Activated naive CD4-positive, alpha-beta T cell treated with anti-CD3 and anti-CD28 coated beads, Interleukin-2, amount 50 U/mL, for 16 hours (primary cell): Measurements from ENCODE around the gene ACTR3C.
"Not testable (repeated sequence)": the region's sequence is repeated elsewhere in the genome, so short reads cannot be mapped to it uniquely, and the experiment has no call there.

Experiments
- DNase-seq: peaks from one replicate; pipeline ENCODE4 v3.0.0-alpha.2; 2020

The ACTR3C gene

DNA sequence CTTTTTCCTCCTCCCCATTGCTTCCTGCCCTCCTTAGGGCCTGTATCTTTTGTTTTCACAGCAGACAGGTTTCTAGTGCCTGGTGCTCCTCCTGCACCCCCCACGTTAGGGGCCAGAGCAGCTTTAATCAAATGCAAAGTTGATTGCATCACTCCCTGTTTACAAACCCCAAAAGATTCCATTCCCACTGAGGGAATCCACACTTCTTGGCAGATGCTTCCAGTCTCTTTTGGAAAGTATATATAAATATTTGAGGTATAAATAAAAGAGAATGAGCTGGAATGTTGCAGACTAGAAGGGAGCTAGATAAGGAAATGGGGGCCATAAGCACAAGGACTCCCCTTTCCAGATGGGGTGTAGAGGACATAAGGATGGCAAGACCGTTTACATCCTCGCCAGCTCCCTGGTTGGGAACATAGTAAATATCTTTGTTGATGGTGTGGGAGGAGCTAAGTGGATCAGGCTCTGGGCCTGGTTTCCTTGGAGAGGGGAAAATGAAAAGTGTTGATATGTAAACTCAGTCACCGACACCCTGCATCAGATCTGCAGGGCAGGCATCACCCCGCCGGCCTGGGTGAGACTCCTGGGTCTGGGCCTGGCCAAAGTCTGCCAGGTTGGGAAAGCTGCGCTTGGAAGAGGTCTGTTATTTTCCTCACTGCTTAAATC lies 11.9 kb upstream of the ACTR3C start:
- DNase-seq = no peak

GRCh38 chr7:150334108-150334507 lies 10.8 kb upstream of the ACTR3C start:
- DNase-seq = no peak

DNA sequence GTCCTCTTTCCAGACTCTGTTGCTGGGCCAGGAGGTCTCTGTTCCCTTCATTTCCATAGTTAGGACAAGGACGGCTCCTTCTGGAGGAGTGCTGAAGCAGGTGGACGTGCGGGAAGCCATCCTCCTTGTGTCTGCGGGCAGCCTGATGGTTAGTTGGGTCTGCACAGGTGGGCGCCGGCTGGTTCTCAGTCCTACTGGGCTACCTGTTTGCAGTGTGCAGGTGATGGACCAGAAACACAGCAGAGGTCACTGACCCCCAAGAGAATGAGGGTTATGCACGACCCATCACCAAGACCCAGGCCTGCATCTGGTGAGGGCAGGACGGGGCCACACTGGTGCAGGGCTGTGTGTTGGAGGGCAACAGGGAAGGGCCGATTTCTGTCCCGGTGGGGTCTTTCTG lies 10.3 kb upstream of the ACTR3C start:
- DNase-seq = no peak

- DNase-seq = no peak
Measured at GRCh38 chr7:150332852-150333635, 9.7 kb upstream of the ACTR3C start.

GRCh38 chr7:150330211-150330885 lies 7.0 kb upstream of the ACTR3C start:
- no peak for DNase-seq

DNA sequence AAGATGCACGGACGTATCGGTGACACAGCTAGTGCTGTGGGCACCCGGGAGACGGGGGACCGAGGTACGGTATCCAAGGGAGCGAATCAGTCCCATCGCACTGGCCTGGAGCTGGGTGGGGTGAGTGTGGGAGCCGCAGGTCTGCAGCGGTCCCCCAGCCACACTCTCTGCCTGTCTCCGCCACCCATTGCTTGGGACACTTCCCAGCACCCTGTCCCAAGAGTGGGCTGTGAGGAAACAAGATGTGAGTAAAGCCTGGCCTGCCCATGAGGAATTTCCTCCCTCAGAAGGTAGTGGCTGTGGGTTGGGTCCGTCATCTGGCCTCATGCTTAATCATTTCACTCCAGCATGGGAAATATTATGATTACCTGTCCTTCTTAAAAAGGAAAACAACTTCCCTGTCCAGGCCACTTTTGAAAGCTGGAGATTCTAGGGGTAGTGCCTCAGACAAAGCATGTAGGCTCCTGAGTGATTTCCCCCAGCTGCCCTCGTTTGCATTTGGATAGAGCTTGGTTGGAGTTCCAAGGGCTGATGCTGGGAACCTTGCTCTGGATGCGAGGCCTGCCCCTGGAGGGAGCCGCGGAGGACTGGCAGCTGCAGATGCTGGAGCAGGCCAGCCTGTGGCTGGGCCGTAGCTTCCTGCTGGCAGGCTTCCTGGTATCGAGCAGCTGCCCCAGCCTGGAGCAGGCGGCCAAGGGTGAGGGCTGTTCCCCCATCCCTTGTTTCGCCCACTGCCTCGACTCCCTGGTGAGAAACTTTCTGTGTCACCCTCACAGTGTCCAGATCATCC lies 6.2 kb upstream of the ACTR3C start:
- no peak for DNase-seq

DNA sequence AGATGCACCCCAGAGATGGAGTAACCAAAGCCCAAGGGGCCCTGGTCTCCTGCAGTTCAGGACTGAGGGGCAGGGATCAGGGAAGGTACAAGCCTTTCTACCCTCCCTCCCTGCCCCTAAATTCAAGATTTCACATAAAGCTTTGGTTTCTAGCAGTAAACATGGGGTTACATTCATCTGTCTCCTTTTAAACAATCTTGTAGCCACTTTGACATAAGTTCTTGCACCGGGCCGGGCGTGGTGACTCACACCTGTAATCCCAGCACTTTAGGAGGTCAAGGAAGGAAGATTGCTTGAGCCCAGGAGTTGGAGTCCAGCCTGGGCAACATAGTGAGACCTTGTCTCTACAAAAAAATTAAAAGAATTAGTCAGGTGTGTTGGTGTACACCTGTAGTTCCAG lies 4.0 kb upstream of the ACTR3C start:
- no peak for DNase-seq

DNA sequence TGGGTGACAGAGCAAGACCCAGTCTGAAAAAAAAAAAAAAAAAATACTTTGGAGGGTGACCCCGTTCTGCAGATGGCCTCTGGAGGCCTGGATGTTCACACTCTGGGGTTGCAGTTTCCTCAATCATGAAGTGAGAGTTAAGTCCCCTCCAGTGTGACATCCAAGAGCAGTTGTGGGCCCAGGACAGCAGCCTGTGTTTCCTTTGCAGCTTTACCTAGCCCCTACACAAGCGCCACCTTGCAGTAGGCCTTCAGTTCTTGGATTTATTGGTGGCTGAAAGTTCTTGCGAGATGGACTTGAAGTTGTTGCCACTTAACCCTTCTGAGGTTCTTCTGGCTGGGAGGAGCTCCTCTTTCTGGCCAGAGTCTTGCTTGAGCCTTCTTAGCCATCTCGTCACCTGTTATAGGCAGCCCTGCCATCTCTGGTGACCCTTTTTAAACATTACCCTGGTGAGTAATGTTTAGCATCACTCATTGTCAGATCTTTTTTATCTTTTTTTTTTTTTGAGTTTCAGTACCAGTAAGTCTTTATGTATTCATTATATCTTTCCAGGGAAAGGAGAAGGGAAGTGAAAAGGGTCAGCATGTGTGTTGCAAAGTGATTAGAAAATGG lies 3.4 kb upstream of the ACTR3C start:
- DNase-seq = no peak

DNA sequence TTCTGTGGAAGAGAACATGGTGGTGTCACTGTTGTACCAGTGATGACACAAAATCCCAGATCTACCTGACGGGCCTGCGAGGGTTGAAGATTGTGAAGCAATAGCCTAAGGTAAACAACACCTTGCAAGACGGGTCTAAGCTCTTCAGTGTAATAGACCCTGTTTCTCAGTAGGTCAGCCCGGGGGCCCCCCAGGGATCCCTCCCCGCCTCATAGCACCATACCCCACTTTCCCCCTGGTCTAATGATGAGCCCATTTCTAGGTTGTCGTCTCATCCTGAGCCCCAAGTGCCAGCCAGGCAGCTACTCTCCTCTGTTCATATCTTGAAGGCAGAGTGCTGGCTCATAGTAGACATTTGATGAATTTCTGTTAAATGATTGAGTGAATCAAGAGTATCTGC lies 2.6 kb upstream of the ACTR3C start:
- no peak for DNase-seq

DNA sequence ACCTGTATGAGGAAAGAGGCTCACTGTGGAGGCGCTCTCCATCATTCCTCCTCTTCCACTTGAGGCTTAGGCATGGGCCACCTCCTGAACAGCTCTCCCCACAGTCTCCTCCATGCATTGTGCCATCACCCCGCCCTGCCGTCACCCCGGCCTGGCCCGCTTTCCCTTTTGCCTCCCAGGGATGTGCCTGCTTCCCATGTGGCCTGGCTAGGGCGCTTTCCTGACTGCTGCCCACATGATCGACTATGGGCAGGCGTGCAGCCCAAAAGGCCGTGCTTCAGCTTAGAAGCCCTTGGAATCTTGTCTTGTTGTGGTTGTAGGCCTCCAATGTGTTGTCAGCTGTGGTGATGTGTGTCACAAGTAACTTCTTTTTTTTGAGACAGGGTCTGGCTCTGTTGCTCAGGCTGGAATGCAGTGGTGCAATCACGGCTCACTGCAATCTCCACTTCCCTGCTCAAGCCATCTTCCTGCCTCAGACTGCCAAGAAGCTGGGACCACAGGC lies 1.8 kb upstream of the ACTR3C start:
- no peak for DNase-seq

DNA sequence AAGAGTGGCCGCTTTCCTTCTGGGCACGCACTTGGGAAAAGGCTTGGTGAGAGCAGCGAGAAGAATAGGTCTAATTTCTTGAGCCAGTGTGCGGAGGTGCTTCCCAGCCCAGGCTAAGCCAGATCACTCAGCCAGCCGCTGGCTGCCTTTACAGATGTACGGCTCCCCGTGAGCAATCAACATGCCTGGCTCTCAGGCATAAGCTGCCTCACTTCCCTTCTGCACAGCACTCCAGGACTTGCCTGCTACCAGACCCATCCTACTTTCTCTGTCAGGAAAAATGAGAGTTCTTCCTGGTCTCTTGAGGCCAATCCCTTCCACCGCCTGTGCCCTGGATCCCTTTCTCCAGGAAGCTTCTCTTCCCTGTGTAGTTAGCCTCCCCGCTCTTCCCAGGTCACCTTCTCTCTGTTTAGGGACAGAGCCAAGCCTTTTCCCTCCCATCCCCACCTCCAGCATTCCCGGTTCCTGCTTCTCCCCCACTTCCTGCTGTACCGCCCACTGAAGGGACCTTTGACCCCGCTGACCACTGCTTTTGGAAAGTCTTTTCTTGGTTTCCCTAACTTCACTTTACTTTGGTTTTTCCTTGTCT lies 1.1 kb upstream of the ACTR3C start:
- DNase-seq = no peak

GRCh38 chr7:150323682-150324372 lies 482 bp upstream of the ACTR3C start:
- DNase-seq = no peak

DNA sequence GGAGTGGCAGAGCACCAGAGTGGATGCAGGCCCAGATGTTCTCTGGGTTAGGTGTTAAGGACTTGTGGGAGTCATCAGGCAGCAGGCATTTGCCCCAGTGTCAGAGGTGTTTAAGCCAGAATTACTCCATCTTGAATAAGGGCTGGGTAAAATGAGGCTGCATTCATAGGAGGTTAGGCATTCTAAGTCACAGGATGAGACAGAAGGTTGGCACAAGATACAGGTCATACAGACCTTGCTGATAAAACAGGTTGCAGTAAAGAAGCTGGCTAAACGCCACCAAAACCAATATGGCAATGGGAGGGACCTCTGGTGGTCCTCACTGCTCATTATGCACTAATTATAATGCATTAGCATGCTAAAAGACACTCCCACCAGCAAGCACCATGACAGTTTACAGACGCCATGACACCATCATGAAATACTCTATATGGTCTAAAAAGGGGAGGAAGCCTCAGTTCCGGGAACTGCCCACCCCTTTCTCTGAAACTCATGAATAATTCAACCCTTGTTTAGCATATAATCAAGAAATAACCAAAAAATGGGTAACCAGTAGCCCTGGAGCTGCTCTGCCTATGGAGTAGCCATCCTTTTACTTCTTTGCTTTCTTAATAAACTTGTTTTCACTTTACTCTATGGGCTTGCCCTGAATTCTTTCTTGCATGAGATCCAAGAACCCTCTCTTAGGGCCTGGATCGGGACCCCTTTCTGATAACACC lies 1.1 kb downstream of the ACTR3C start:
- DNase-seq = peak; percentile 44

- no peak for DNase-seq
Measured at GRCh38 chr7:150321788-150322113, 1.6 kb downstream of the ACTR3C start.

- DNase-seq = no peak
Measured at GRCh38 chr7:150317748-150318444, 5.4 kb downstream of the ACTR3C start.

DNA sequence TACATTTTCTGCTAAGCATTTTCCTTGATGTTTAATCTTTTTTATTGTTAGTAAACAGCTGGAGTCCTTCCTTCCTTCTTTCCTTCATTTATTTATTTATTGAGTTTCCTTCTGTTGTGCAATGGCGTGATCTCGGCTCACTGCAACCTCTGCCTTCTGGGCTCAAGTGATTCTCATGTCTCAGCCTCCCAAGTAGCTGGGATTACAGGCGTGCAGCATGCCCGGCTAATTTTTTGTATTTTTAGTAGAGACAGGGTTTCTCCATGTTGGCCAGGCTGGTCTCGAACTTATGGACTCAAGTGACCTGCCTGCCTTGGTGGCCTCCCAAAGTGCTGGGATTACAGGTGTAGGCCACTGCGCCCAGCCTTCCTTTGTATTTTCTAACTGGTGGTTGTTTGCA lies 6.4 kb downstream of the ACTR3C start:
- not testable (repeated sequence) for DNase-seq

DNA sequence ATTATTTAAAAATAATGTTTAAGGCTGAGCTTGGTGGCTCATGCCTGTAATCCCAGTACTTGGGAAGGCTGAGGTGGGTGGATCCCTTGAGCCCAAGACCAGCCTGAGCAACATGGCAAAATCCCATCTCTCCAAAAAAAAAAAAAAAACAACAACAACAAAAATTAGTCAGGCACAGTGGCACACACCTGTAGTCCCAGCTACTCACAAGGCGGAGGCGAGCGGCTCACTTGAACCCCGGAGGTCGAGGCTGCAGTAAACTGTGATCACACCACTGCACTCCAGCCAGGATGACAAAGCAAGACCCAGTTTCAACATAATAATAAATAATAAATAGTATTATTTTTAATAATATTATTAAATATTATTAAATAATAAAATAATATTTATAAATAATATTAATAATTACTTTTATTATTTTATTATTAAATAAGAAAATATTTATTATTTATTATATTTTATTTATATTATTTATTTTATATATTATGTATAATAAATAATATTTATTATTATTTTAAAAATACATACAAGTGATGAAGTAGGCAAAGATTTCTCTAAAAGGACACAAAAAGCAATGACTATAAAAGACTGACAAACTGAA lies 8.6 kb downstream of the ACTR3C start:
- no peak for DNase-seq

GRCh38 chr7:150313870-150314269 lies 9.5 kb downstream of the ACTR3C start:
- no peak for DNase-seq

DNA sequence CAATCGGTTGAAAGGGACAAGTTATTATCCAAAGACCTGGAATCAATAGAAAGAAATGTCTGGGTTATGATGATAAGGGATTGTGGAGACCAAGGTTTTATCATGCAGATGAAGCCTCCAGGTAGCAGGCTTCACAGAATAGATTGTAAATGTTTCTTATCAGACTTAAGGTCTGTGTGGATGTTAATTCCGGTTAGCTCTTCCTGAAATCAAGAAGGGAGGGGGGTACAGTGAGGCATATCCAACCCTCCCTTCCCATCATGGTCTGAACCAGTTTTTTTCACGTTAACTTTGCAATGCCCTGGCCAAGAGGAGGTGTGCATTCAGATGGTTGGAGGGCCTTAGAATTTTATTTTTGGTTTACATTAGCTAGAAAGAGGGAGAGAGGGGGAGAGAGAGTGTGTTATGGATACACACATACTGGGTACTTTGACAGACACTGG lies 10.0 kb downstream of the ACTR3C start:
- no peak for DNase-seq
